H9 (cell line): Measurements from ENCODE around the gene CFAP100. TPM values are rescaled to one million over a fixed set of nuclear protein-coding genes. Genes with fewer than 3 reads are reported as not detected.

Source experiments
- DNase-seq: peaks from one replicate; pipeline ENCODE4 v3.0.0-alpha.2; 2017
- H2AFZ ChIP-seq: one replicate; pipeline ENCODE4 v1.6.1; 2013; ENCODE audit warnings: mild to moderate bottlenecking, low read length, control low read depth, moderate library complexity
- H2AK5ac ChIP-seq: 2 replicates; pipeline ENCODE4 v1.6.1; 2013; ENCODE audit warnings: low read length, control low read depth, mixed read lengths; ENCODE audit not compliant: insufficient read length
- H2BK120ac ChIP-seq: one replicate; pipeline ENCODE4 v1.6.1; 2013; ENCODE audit warnings: low read depth, mild to moderate bottlenecking, low read length, control low read depth, inconsistent platforms; ENCODE audit not compliant: poor library complexity, severe bottlenecking
- H2BK12ac ChIP-seq: 2 replicates; pipeline ENCODE4 v1.6.1; 2013; ENCODE audit warnings: low read length, control low read depth, mixed read lengths, low read depth; ENCODE audit not compliant: insufficient read length
- H2BK15ac ChIP-seq: 2 replicates; pipeline ENCODE4 v1.6.1; 2013; ENCODE audit warnings: low read depth, low read length, control low read depth
- H2BK20ac ChIP-seq: one replicate; pipeline ENCODE4 v1.6.1; 2013; ENCODE audit warnings: low read depth, mild to moderate bottlenecking, low read length, control low read depth, inconsistent platforms; ENCODE audit not compliant: poor library complexity, severe bottlenecking
- H2BK5ac ChIP-seq: 2 replicates; pipeline ENCODE4 v1.6.1; 2013; ENCODE audit warnings: low read length, control low read depth, mixed read lengths; ENCODE audit not compliant: insufficient read length
- H3K14ac ChIP-seq: 2 replicates; pipeline ENCODE4 v1.6.1; 2013; ENCODE audit warnings: low read length, control low read depth; ENCODE audit not compliant: insufficient read depth
- H3K18ac ChIP-seq: 2 replicates; pipeline ENCODE4 v1.6.1; 2013; ENCODE audit warnings: low read depth, mild to moderate bottlenecking, mixed read lengths, low read length, control low read depth; ENCODE audit not compliant: insufficient read length
- H3K23ac ChIP-seq: 2 replicates; pipeline ENCODE4 v1.6.1; 2013; ENCODE audit warnings: low read length, control low read depth, mixed read lengths, low read depth; ENCODE audit not compliant: insufficient read length
- H3K23me2 ChIP-seq: 2 replicates; pipeline ENCODE4 v1.6.1; 2013; ENCODE audit warnings: low read depth, mild to moderate bottlenecking, mixed read lengths, low read length, control low read depth; ENCODE audit not compliant: insufficient read length, poor library complexity, severe bottlenecking
- H3K27ac ChIP-seq: 2 replicates; pipeline ENCODE4 v1.5.1; 2013; ENCODE audit warnings: low read length, control low read depth, mixed read lengths, low read depth; ENCODE audit not compliant: insufficient read length
- H3K27me3 ChIP-seq: 2 replicates; pipeline ENCODE4 v1.6.1; 2013; ENCODE audit warnings: low read length, control low read depth, inconsistent platforms; ENCODE audit not compliant: insufficient read depth
- H3K4ac ChIP-seq: 2 replicates; pipeline ENCODE4 v1.6.1; 2013; ENCODE audit warnings: low read depth, mild to moderate bottlenecking, control low read depth, inconsistent platforms, low read length, moderate library complexity
- H3K4me1 ChIP-seq: 2 replicates; pipeline ENCODE4 v1.6.1; 2013; ENCODE audit warnings: low read length, control low read depth, inconsistent platforms; ENCODE audit not compliant: insufficient read depth
- H3K4me2 ChIP-seq: 2 replicates; pipeline ENCODE4 v1.6.1; 2013; ENCODE audit warnings: low read length, control low read depth, mixed read lengths; ENCODE audit not compliant: insufficient read length, insufficient read depth
- H3K56ac ChIP-seq: 2 replicates; pipeline ENCODE4 v1.6.1; 2013; ENCODE audit warnings: low read depth, mild to moderate bottlenecking, mixed read lengths, low read length, control low read depth; ENCODE audit not compliant: insufficient read length
- H3K79me1 ChIP-seq: 2 replicates; pipeline ENCODE4 v1.6.1; 2013; ENCODE audit warnings: low read depth, mild to moderate bottlenecking, moderate library complexity, low read length, control low read depth, inconsistent platforms; ENCODE audit not compliant: insufficient read depth, poor library complexity, severe bottlenecking
- H3K79me2 ChIP-seq: 2 replicates; pipeline ENCODE4 v1.6.1; 2013; ENCODE audit warnings: low read length, control low read depth, inconsistent platforms; ENCODE audit not compliant: insufficient read depth
- H3K9ac ChIP-seq: 2 replicates; pipeline ENCODE4 v1.6.1; 2013; ENCODE audit warnings: low read length, control low read depth, mixed read lengths; ENCODE audit not compliant: insufficient read length; ENCODE audit errors: extremely low read depth
- H3K9me3 ChIP-seq: one replicate; pipeline ENCODE4 v1.6.1; 2013; ENCODE audit warnings: low read depth, low read length, inconsistent platforms; ENCODE audit not compliant: control insufficient read depth
- H3T11ph ChIP-seq: one replicate; pipeline ENCODE4 v1.6.1; 2013; ENCODE audit warnings: mild to moderate bottlenecking, low read length, control low read depth, inconsistent platforms
- H4K20me1 ChIP-seq: one replicate; pipeline ENCODE4 v1.6.1; 2013; ENCODE audit not compliant: control insufficient read depth, insufficient read length, insufficient read depth
- H4K5ac ChIP-seq: 2 replicates; pipeline ENCODE4 v1.6.1; 2013; ENCODE audit warnings: low read depth, mild to moderate bottlenecking, mixed read lengths, low read length, control low read depth; ENCODE audit not compliant: insufficient read length
- H4K8ac ChIP-seq: replicated peaks from 2 replicates; pipeline ENCODE4 v1.6.1; 2013; ENCODE audit warnings: low read length, control low read depth, mixed read lengths, low read depth; ENCODE audit not compliant: insufficient read length
- H4K91ac ChIP-seq: 2 replicates; pipeline ENCODE4 v1.6.1; 2013; ENCODE audit warnings: low read depth, mild to moderate bottlenecking, moderate library complexity, mixed read lengths, low read length, control low read depth; ENCODE audit not compliant: insufficient read length
- H3K27ac Mint-ChIP-seq, 3 experiments: 2 replicates in 2 of 3; 3 replicates in 1 of 3; pipeline ENCODE4 v1.8.0; 2020 to 2021; ENCODE audit warnings: mixed read lengths in 3 of 3, mild to moderate bottlenecking in 1 of 3, moderate library complexity in 1 of 3
- H3K27me3 Mint-ChIP-seq: 2 replicates; pipeline ENCODE4 v1.8.0; 2021; ENCODE audit warnings: low read depth, mild to moderate bottlenecking, moderate library complexity, mixed read lengths
- H3K36me3 Mint-ChIP-seq, 3 experiments: 2 replicates in 2 of 3; 3 replicates in 1 of 3; pipeline ENCODE4 v1.8.0; 2020 to 2021; ENCODE audit warnings: low read depth in 3 of 3, mixed read lengths in 3 of 3; ENCODE audit not compliant: insufficient read depth in 1 of 3
- H3K4me1 Mint-ChIP-seq, 2 experiments: 2 replicates each; pipeline ENCODE4 v1.8.0; 2020; ENCODE audit warnings: mixed read lengths in 2 of 2
- H3K4me3 Mint-ChIP-seq, 2 experiments: 2 replicates in 1 of 2; 3 replicates in 1 of 2; pipeline ENCODE4 v1.8.0; 2020 to 2021; ENCODE audit warnings: mild to moderate bottlenecking in 2 of 2, mixed read lengths in 2 of 2, moderate library complexity in 1 of 2
- H3K9me3 Mint-ChIP-seq, 2 experiments: 2 replicates in 1 of 2; 3 replicates in 1 of 2; pipeline ENCODE4 v1.8.0; 2020; ENCODE audit warnings: mild to moderate bottlenecking in 2 of 2, mixed read lengths in 2 of 2, moderate library complexity in 1 of 2
- CTCF ChIP-seq: fragments of 200-600 bp; sonication (generic); conservative IDR thresholded peaks from 3 replicates; pipeline ENCODE4 v1.8.0; 2021; ENCODE audit warnings: antibody characterized with exemption, mild to moderate bottlenecking
- WGBS: extraction: QIAGEN DNeasy Blood & Tissue Kit; methylation state at CpG from one replicate; pipeline ENCODE4 v1.1.7; 2013; ENCODE audit warnings: missing lambda C conversion rate, low lambda C conversion rate, mixed read lengths; ENCODE audit not compliant: insufficient read length; ENCODE audit errors: extremely low coverage; 5-methylcytosine and 5-hydroxymethylcytosine counted together
- total RNA-seq: library from RNA; stranded (reverse); gene quantifications from 2 replicates; pipeline ENCODE4 v1.2.1, GENCODE V29; 2021

Gene CFAP100
- total RNA-seq, 1 experiment from 2014 or later, result 0.44 TPM

GRCh38 chr3:126397610-126398422, 3.1 kb downstream of the CFAP100 start:
- no peak overlapping the region for H3K27ac ChIP-seq
- no peaks in the 10 kb centered on the region for H3K79me2 ChIP-seq
- H3K4ac ChIP-seq, result no peak overlapping the region
- no peak overlapping the region for H3K4me3 Mint-ChIP-seq
- no peak overlapping the region for H2BK15ac ChIP-seq
- H2BK120ac ChIP-seq, result no peak overlapping the region
- H3T11ph ChIP-seq, result no peak overlapping the region
- H3K27me3 ChIP-seq, result peaks cover 16% of the 10 kb centered on the region; the same call in 1 of the 2 replicates
- H3K56ac ChIP-seq, result no peak overlapping the region
- H3K9me3 Mint-ChIP-seq, result no peaks in the 10 kb centered on the region; a peak in 1 of 5 replicates
- no peak for TF ChIP-seq CTCF
- DNase-seq, result no peak
- no peak overlapping the region for H2BK20ac ChIP-seq
- no peak overlapping the region for H3K23ac ChIP-seq
- H3K4me1 Mint-ChIP-seq, result peaks cover 23 to 25% of the 10 kb centered on the region in 2 experiments
- no peaks in the 10 kb centered on the region for H3K23me2 ChIP-seq
- no peak overlapping the region for H3K27ac Mint-ChIP-seq
- peaks cover 0 to 2% (median 0%) of the 10 kb centered on the region in 3 experiments; a peak in 1 of 7 replicates for H3K36me3 Mint-ChIP-seq
- no peak overlapping the region for H2AFZ ChIP-seq
- no peak overlapping the region for H2BK5ac ChIP-seq
- no peak overlapping the region for H3K18ac ChIP-seq
- H4K20me1 ChIP-seq, result no peaks in the 10 kb centered on the region
- no peak overlapping the region for H4K91ac ChIP-seq
- H3K4me1 ChIP-seq, result no peaks in the 10 kb centered on the region
- no peak overlapping the region for H3K9ac ChIP-seq
- no peak overlapping the region; the same call in 1 of the 2 replicates for H3K14ac ChIP-seq
- no peak overlapping the region for H2BK12ac ChIP-seq
- H3K4me2 ChIP-seq, result no peak overlapping the region
- no CpG with 5 or more reads among the region's 13 CpGs for WGBS
- no peak overlapping the region for H4K8ac ChIP-seq
- peaks cover 45% of the 10 kb centered on the region for H3K27me3 Mint-ChIP-seq
- H3K9me3 ChIP-seq, result no peaks in the 10 kb centered on the region
- H2AK5ac ChIP-seq, result no peak overlapping the region
- no peaks in the 10 kb centered on the region for H3K79me1 ChIP-seq
- no peak overlapping the region for H4K5ac ChIP-seq
